ENCODE measurements around the gene MTRF1. TPM values are rescaled to one million over a fixed set of nuclear protein-coding genes. Genes with fewer than 3 reads are reported as not detected.

The MTRF1 gene
- total RNA-seq, 4 donors from 2014 or later: 9.3 to 22.2 (median 12.0) TPM

DNA sequence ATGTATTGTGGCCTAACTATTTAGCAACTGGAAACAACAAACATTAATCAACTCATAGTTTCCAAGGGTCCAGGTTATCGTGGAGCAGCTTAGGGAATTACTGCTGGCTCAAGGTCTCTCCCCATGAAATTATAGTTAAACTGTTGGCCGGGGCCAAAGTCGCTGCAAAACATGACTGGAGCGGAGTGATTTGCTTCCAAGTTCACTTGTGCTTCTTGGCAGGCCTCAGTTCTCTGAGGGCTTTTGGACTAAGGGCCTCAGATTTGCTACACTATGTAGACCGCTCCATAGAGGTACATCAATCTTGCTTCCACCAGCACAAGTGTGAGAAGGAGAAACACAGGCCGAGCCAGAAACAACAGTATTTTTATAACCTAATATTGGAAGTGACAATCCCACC, 59.6 kb downstream of the MTRF1 start:
- TF ChIP-seq CTCF (IDR thresholded peaks at IDR 0.05) (no peak), POLR2A (IDR thresholded peaks at IDR 0.05) (no peak)
- Histone ChIP-seq H3K27ac (no peak overlapping the region), H3K9me3 (no peaks in the 10 kb centered on the region), H3K36me3 (no peaks in the 10 kb centered on the region), H3K4me1 (no peaks in the 10 kb centered on the region), H3K4me3 (replicated peaks in 1 of 3) (no peak overlapping the region), H3K27me3 (no peaks in the 10 kb centered on the region)
- no peak for DNase-seq
- intact Hi-C loops (cut with DNase I): loop anchor here (5.0 kb wide), 1 partner anchor 67 kb away; no protein-coding TSS in a partner anchor
- 73 to 93% methylated on average over 6 of the region's 6 CpGs for WGBS, 2 donors

DNA sequence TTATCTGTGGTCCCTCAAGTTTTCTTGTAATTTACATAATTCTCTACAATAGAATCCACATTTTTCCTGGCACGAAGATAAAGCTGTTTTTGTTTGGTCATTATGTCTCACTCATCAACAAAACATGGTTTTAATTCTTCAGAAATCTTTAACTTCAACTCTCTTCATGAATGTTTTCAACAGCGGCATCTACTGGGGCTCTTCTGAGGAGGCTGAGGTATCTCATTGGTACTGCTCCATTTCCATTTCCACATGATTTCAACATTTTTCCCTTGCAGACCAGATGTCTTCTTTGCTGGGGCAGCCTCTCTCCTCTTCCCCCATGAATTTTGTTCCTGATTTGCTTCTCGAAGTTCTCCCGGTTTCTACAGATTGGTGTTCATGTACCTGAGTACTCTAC, 63.2 kb downstream of the MTRF1 start:
- no peaks in the 10 kb centered on the region for H3K9me3 ChIP-seq
- TF ChIP-seq POLR2A (IDR thresholded peaks at IDR 0.05) (no peak), CTCF (IDR thresholded peaks at IDR 0.05) (no peak)
- 89 to 91% methylated on average over 4 of the region's 4 CpGs for WGBS, 2 donors
- H3K27me3 ChIP-seq: no peaks in the 10 kb centered on the region
- no peak overlapping the region for H3K4me3 ChIP-seq (replicated peaks in 1 of 3)
- intact Hi-C loops (cut with DNase I): loop anchor here (5.0 kb wide), 1 partner anchor 63 kb away; no protein-coding TSS in a partner anchor
- no peaks in the 10 kb centered on the region for H3K4me1 ChIP-seq
- no peak overlapping the region for H3K27ac ChIP-seq
- DNase-seq: no peak
- H3K36me3 ChIP-seq: no peaks in the 10 kb centered on the region

DNA sequence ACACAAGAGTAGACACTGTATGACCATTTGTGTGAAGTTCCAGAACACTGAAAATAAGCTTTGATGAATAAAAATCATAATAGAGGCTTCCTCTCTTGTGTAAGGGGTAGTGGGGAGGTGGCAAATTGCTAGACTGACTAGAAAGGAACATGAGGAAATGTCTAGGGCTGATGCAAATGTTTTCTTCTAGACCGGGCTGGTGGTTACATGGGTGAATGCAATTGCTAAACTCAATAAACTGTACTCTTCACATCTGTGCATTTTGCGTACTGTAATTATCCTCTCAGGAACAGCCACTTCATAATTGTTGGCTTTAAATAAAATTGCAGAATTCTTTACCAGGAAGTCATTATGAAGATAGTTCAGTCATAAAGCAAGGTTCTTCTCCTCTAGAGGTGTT, 63.9 kb downstream of the MTRF1 start:
- TF ChIP-seq POLR2A (IDR thresholded peaks at IDR 0.05): no peak
- TF ChIP-seq CTCF (IDR thresholded peaks at IDR 0.05): no peak
- DNase-seq: no peak
- no peaks in the 10 kb centered on the region for H3K36me3 ChIP-seq
- intact Hi-C loops (cut with DNase I): no loop called here
- no peaks in the 10 kb centered on the region for H3K4me1 ChIP-seq
- H3K9me3 ChIP-seq: no peaks in the 10 kb centered on the region
- no peak overlapping the region for H3K4me3 ChIP-seq (replicated peaks in 1 of 3)
- no peaks in the 10 kb centered on the region for H3K27me3 ChIP-seq
- WGBS, 2 donors: 84 to 90% methylated on average over 2 of the region's 2 CpGs
- H3K27ac ChIP-seq: no peak overlapping the region

GRCh38 chr13:41199079-41199478, 64.3 kb downstream of the MTRF1 start:
- 86 to 90% methylated on average over 5 of the region's 5 CpGs for WGBS, 2 donors
- intact Hi-C loops (cut with DNase I): no loop called here
- H3K27me3 ChIP-seq: no peaks in the 10 kb centered on the region
- H3K4me1 ChIP-seq: no peaks in the 10 kb centered on the region
- no peaks in the 10 kb centered on the region for H3K36me3 ChIP-seq
- no peak for TF ChIP-seq POLR2A (IDR thresholded peaks at IDR 0.05)
- TF ChIP-seq CTCF (IDR thresholded peaks at IDR 0.05): no peak
- no peaks in the 10 kb centered on the region for H3K9me3 ChIP-seq
- H3K27ac ChIP-seq: no peak overlapping the region
- no peak for DNase-seq
- H3K4me3 ChIP-seq (replicated peaks in 1 of 3): no peak overlapping the region

DNA sequence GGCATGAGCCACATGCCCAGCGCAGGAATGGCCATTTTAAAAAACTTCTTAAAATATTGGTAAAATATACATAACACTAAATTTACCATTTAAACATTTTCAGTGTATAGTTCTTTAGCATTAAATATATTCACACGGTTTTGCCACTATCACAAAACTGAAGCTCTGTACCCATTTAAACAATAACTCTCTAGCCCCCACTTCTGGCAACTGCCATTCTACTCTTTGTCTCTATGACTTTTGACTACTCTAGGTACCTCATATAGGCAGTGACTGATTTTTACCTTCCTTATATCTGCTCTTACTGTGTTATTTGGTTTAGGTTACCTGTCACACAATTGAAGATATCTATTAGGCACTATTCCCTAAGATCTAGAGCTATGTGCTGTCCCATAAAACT, 66.8 kb downstream of the MTRF1 start:
- Histone ChIP-seq H3K9me3 (no peaks in the 10 kb centered on the region), H3K4me3 (replicated peaks in 1 of 3) (no peak overlapping the region), H3K36me3 (no peaks in the 10 kb centered on the region), H3K27me3 (no peaks in the 10 kb centered on the region), H3K4me1 (peaks cover 0 to 15% of the 10 kb centered on the region in 2 donors), H3K27ac (no peak overlapping the region)
- no peak for TF ChIP-seq CTCF (IDR thresholded peaks at IDR 0.05)
- WGBS, 2 donors: 65 to 76% methylated on average over 2 of the region's 2 CpGs
- DNase-seq: no peak
- intact Hi-C loops (cut with DNase I): no loop called here

Measured in thyroid gland (tissue), 4 donors.